ENCODE data around the gene SEMG2. TPM values are rescaled to one million over a fixed set of nuclear protein-coding genes. Genes with fewer than 3 reads are reported as not detected.

Gene SEMG2
- total and polyA plus RNA-seq, 2 of the 13 experiments (the other 11 are each of a cell fraction or from before 2014, with no cell fraction given) = not detected

- no peak for TF ChIP-seq ZNF639 (CRISPR knock-in tag; conservative IDR thresholded peaks at IDR 0.05)
- no peak for TF ChIP-seq ZNF775 (CRISPR knock-in tag; IDR thresholded peaks at IDR 0.05; ENCODE audit: borderline replicate concordance)
- TF ChIP-seq ZBTB42 (CRISPR knock-in tag; IDR thresholded peaks at IDR 0.05) = no peak
- TF ChIP-seq ZNF687 (CRISPR knock-in tag; IDR thresholded peaks at IDR 0.05) = peak; percentile 44; the same call in 1 of the 2 replicates
- TF ChIP-seq GABPB1 (CRISPR knock-in tag; IDR thresholded peaks at IDR 0.05) = peak; percentile 79
- no peak for TF ChIP-seq ZBTB33 (CRISPR knock-in tag; IDR thresholded peaks at IDR 0.05)
- TF ChIP-seq NFAT5 (CRISPR knock-in tag; IDR thresholded peaks at IDR 0.05) = 0 out of 2 replicates have a peak, but pooled peaks have one; percentile 27
- TF ChIP-seq PHF5A (CRISPR knock-in tag; IDR thresholded peaks at IDR 0.05; ENCODE audit: low read depth, unreplicated experiment) = no peak
- TF ChIP-seq HNRNPUL1 (IDR thresholded peaks at IDR 0.05; ENCODE audit: low read depth, low read length) = no peak
- peak; percentile 53; the same call in 1 of the 2 replicates for TF ChIP-seq NFKB2 (CRISPR knock-in tag; IDR thresholded peaks at IDR 0.05; ENCODE audit: borderline replicate concordance)
- TF ChIP-seq ZNF512 (CRISPR knock-in tag; IDR thresholded peaks at IDR 0.05) = no peak
Measured at GRCh38 chr20:45229264-45230056, 8.3 kb downstream of the SEMG2 start (continued).
